Fibroblast of mammary gland (primary cell): ENCODE results near the gene ELAC1.
A peak's percentile ranks its signal among the peaks of the same experiment; 100 is the strongest.

Source experiments
- DNase-seq: peaks from one replicate; pipeline ENCODE4 v3.0.0-alpha.2; 2010; ENCODE audit warnings: low read depth
- H3K4me3 ChIP-seq: 2 replicates; pipeline ENCODE4 v1.5.1; 2011; ENCODE audit warnings: low read depth, mild to moderate bottlenecking, low read length, moderate library complexity; ENCODE audit not compliant: control insufficient read depth
- CTCF ChIP-seq: conservative IDR thresholded peaks from 2 replicates; pipeline ENCODE4 v1.5.1; 2011; ENCODE audit warnings: low read depth, low read length, inconsistent platforms; ENCODE audit not compliant: control insufficient read depth, insufficient read depth

The ELAC1 gene

GRCh38 chr18:51006948-51007789 is 39.3 kb downstream of the ELAC1 start:
- no peak overlapping the region for H3K4me3 ChIP-seq
- DNase-seq: no peak
- TF ChIP-seq CTCF: no peak

GRCh38 chr18:51007790-51008139 is 39.9 kb downstream of the ELAC1 start:
- H3K4me3 ChIP-seq: no peak overlapping the region
- DNase-seq: no peak
- TF ChIP-seq CTCF: no peak

GRCh38 chr18:51009072-51009471 is 41.2 kb downstream of the ELAC1 start:
- DNase-seq: peak; percentile 65
- no peak for TF ChIP-seq CTCF
- no peak overlapping the region for H3K4me3 ChIP-seq

- no peak for TF ChIP-seq CTCF
- H3K4me3 ChIP-seq: no peak overlapping the region
- DNase-seq: no peak
These were observed 42.4 kb downstream of the ELAC1 start for GRCh38 chr18:51010218-51010617.

- no peak for DNase-seq
- no peak overlapping the region for H3K4me3 ChIP-seq
- no peak for TF ChIP-seq CTCF
These were observed 43.9 kb downstream of the ELAC1 start for GRCh38 chr18:51011709-51012108.

GRCh38 chr18:51012441-51012840 is 44.6 kb downstream of the ELAC1 start:
- no peak for TF ChIP-seq CTCF
- DNase-seq: no peak
- no peak overlapping the region for H3K4me3 ChIP-seq

GRCh38 chr18:51013259-51013658 is 45.4 kb downstream of the ELAC1 start:
- no peak for TF ChIP-seq CTCF
- no peak for DNase-seq
- H3K4me3 ChIP-seq: no peak overlapping the region
